Hematopoietic multipotent progenitor cell treated with erythropoietin and hydrocortisone succinate and interleukin-3 and kit ligand, for 4 days (in vitro differentiated cells): ENCODE data around the gene MUC13.

ENCODE experiments used
- DNase-seq: peaks from one replicate; pipeline ENCODE4 v3.0.0-alpha.2; 2015

MUC13 gene

GRCh38 chr3:124942613-124943012, 8.1 kb upstream of the MUC13 start:
- DNase-seq = peak; percentile 27

DNA sequence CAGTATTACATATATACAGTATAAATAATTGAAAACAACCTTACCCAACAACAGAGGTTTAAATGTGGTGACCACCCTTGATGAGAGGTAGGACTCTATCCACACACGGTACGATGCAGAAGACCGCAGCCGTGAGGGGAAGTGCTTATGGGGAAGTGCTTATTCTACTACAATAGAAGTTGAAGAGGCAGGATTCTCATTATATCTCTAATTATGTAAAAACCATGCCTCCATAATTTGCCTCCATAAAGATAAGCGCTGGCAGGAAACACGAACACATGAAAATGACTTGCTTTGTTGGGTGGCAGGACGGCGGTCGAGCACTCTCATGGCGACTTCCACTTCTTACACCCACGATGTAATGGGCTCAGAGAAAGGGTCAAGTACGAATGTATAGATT, 7.2 kb upstream of the MUC13 start:
- peak; percentile 51 for DNase-seq

DNA sequence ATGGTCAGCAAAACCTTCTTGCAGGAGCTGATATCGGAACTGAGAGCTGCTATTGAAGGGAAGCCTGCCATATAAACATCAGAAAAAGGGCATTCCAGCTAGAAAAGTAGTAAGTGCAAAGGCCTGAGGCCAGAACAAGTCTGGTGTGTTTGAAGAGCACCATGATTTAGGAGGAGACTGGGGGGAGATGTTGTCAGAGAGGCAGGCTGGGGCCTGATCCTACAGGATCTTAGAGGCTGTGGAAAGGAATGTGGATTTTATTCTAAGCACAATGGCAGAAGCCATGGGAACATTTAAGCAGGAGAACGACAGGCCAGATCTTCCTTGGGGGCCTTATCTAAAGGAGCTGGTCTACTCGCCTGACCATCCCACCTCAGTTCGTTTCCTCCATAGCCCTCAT, 5.1 kb upstream of the MUC13 start:
- no peak for DNase-seq

GRCh38 chr3:124938896-124939295, 4.3 kb upstream of the MUC13 start:
- no peak for DNase-seq

DNA sequence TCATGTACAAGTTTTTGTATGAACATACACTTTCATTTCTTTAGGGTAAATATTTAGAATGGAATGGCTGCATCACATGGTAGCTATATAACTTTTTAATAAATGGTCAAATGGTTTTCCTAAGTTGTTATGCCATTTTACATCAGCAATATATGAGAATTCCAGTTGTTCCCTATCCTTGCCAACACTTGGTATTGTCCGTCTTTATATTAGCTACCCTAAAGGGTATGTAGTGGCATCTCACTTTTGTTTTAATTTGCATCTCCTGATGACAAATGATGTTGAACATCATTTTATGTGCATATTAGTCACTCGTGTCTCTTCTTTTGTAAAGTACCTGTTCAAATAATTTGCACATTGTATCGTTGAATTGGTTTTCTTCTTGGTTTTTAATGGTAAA, 2.5 kb upstream of the MUC13 start:
- no peak for DNase-seq

- DNase-seq = no peak
Measured at GRCh38 chr3:124935794-124936542, 1.4 kb upstream of the MUC13 start.

DNA sequence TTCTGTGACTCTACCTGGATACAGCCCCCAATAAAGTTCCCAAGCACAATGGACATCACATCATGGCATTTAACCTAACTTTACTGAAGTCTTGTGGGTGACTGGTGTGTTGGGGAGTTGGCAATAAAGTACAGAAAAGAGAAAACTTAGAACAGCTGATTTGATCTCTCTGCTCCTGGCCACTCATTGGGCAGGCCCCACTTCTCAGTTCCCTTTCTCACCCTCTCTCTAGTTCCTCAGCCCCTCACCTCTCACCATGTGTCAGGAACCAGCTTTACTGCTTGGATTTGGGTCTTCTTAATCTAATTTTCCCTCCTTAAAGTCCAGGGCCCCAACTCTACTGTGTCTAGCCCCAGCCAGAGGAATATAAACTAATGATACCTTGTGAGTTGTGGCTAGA, 713 bp upstream of the MUC13 start:
- DNase-seq = no peak

DNA sequence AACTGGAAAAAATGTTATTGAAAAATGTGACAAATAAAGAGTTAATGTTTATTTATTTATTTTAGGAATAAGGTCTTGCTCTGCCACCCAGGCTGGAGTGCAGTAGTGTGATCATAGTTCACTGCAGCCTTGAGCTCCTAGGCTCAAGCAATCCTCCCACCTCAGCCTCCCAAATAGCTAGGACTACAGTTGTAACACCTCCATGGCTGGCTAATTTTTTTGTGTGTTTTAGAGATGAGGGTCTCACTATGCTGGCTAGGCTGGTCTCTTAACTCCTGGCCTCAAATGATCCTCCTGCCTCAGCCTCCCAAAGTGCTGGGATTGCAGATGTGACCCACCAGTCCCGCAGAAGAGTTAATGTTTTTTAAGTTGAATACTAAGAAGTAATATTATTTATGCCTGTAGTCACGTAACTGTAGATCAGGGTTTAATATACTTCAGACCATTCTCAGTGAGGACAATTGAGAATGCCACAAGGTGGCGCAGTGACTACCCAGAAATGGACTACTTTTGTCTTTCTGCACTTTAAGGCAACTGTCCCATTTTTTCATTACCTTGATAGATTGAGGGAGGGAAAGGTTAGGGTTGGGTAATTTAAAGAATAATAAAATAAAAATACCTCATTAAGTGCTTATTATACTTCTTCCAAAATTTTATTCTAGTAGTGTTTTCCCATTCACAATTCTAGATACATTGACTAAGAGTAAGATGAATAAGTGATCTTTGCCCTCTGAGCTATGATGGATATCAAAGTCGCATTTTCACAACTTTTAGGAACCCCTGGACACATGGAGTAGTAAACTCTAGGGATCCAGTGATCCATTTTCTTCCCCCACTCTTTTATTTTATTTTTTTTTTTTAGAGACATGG, 6.0 kb downstream of the MUC13 start:
- DNase-seq = peak; percentile 80

GRCh38 chr3:124927574-124928045, 6.9 kb downstream of the MUC13 start:
- no peak for DNase-seq

- DNase-seq = peak; percentile 57
Measured at GRCh38 chr3:124926426-124927101, 8.0 kb downstream of the MUC13 start.

- DNase-seq = no peak
Measured at GRCh38 chr3:124924741-124925140, 9.8 kb downstream of the MUC13 start.

DNA sequence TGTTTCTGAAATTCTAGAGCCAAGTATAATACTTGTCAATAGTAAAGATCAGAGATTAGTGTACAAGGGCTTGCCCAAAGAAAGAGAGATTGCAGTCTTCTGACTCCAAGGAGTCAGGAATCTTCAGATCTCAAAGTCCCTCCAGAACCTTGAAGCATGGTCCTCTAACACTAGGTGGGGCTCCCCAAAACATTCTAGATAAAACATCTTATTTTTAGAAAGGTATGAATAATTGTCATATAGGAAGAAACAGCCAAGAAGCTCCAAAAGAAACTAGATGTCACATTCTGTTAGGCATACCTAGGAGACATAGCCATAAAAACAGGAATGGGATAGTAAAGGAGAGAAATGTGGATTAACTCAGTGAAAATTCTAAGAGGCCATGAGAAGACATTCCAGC, 10.7 kb downstream of the MUC13 start:
- DNase-seq = no peak

DNA sequence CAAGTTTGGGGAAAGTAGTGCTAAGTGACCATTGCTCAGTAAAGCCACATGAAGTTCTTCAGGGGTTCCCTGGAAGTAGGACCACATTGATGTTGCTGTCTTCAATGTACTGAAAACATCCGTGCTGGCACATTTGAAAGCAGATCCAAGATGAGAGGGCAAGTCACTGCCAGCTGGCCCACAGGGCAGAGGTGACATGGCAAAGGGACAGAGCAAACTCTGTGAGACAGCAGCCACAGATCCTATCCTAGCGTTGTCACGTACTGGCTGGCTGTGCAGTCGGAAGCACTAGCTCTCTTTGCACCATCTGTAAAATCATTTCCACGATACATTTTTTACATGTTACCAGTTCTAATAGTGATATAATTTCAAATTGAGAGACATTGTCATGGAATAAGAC, 13.8 kb downstream of the MUC13 start:
- no peak for DNase-seq

DNA sequence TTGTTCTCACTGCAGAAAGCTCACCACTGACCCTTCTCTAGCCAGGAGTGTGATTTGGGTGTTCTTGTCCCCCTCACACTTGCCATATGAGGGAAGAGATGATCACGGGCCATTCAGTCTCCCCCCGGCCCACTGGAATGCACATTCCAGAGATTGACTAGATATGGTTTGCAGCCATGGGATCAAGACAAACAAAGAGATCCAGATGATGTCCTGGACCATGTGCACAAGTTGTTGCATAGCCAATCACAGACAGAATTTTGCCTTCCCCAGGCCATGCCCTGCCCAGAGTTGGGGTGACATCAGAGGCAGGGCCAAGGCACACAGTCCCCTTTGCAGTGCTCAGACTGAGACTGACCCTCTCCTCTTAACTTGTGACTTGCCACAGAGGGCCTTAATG, 14.8 kb downstream of the MUC13 start:
- DNase-seq = no peak

DNA sequence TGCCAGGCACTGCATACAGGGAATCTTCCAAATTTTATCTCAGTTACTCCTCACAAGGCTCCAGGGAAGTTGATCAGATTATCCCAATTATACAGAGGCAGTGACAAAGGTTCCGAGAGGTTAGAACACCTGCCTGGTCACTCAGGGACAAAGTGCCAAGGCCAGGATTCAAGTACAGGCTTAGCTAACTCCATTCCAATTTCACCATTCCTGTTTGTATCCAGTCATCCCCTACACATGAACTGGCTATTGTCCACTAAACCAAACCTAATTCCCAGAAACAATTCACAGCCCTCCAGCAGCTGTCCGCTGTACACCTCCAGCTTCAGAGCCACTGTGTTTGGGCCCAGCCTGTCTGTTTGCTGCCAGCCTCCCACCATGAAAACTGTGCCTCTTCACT, 16.0 kb downstream of the MUC13 start:
- no peak for DNase-seq

DNA sequence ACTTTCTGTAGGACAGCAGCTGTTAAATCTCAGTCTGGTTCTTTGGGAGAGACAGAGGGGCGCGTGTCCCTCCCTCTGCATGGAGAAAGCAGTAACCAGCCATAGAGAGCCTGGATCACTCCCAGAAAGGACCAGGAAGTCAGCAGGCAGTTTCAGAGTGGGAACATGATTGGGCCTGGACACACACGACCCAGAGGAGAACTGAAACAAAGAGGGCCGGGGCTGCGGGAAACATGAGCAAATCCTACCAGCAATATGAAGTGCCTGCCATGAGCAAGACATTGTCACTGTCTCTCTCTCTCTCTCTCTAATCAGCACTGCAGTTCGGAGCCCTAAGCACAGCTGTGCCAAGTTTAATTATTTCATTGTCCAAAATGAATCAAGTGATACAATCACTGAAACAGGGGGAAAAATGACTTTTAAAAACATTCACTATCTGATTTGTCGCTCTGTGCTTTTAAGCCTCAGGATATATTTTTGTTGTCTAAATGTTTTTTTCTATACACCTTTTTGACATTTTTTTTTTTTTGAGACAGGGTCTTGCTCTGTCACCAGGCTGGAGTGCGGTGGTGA, 17.6 kb downstream of the MUC13 start:
- no peak for DNase-seq

DNA sequence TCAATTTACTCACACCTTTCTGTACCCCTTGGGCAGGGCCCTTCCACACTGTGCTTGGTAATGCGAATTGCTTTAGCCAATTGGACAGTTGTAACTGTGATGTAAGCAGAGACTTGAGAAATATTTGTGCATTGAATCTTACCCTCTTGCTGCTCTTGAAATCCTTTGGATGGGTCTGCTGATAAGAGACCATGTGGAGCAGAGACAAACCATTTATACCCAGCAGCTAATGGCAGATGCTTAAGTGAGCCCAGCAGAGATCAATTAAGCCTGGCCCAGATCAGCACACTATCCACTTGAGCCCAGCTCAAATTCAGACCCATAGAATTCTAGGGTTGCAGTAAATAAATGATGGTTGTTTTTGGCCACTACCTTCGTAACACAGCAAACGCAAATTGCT, 19.3 kb downstream of the MUC13 start:
- DNase-seq = no peak

GRCh38 chr3:124907957-124908356, 26.6 kb downstream of the MUC13 start:
- no peak for DNase-seq

- DNase-seq = no peak
Measured at GRCh38 chr3:124904835-124905492, 29.6 kb downstream of the MUC13 start.

DNA sequence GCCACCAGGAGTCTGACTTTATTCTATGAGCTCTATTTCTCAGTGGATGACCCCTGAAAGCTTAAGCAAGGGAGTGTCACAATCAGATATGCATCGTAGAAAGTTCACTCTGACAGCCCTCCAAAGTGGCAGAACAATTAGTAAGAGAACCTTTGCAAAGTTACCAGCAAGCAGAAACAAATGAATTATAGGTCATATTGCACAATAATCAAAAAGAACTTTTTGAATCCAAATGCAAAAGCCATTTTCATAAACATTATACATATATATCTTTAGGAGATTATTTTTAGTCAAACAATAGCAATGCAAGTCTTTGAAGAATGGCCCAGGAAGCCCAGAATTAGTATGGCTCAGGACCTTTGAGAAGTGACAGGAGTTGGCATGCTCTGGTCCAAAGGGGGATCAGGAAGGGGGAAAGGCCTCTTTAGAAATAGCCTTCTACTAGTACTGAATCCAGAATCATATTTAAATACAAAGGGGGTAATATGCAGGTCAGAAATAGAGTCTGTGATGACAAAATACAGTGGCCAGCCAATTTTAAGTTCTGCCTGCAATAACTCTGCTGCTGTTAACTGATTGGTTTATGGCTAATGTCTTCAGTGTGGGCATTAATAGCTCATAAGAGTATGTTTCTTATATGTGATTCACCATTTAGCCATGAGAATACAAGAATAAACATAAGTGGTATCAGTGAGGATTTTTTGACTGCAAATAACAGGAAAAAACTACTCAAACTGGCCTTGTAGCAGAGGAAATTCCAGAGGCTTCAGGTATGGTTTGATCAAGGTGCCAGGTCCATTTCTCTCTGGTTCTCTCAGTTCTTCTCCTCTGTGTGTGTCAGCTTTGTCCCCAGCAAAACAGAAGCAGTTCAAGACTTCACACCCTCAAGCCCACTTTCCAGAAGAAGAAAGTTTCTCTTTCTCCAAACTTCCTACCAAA, 30.4 kb downstream of the MUC13 start:
- no peak for DNase-seq

GRCh38 chr3:124896824-124897526, 37.6 kb downstream of the MUC13 start:
- no peak for DNase-seq
